GM21825 (cell line): Measurements from ENCODE around the gene RRN3.
"Not testable (repeated sequence)": the region's sequence is repeated elsewhere in the genome, so short reads cannot be mapped to it uniquely, and the experiment has no call there.

ENCODE experiments used
- ATAC-seq: cut with Tn5 transposase; IDR thresholded peaks from one replicate; pipeline ENCODE4 v1.9.1; 2021; ENCODE audit warnings: mild to moderate bottlenecking, moderate library complexity; ENCODE audit not compliant: unreplicated experiment

RRN3 gene

GRCh38 chr16:15052747-15053476 is 41.2 kb downstream of the RRN3 start:
- ATAC-seq: no peak

DNA sequence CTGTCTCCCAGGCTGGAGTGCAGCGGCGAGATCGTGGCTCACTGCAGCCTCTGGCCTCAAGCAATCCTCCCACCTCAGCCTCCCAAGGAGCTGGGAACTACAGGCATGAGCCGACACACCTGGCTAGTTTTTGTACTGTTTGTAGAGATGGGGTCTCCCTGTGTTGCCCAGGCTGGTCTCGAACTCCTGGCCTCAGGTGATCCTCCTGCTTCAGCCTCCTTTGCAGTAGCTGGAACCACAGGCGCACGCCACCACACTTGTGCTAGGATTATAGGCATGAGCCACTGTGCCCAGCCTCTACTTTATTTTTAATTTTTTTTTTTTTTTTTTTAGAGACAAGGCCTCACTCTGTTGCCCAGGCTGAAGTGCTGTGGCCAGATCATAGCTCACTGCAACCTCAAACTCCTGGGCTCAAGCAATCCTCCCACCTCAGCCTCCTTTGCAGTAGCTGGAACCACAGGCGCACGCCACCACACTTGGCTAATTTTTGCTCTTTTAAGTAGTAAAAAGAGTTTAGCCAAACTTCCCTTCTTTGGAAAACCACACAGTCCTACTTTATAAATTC is 42.6 kb downstream of the RRN3 start:
- no peak for ATAC-seq

DNA sequence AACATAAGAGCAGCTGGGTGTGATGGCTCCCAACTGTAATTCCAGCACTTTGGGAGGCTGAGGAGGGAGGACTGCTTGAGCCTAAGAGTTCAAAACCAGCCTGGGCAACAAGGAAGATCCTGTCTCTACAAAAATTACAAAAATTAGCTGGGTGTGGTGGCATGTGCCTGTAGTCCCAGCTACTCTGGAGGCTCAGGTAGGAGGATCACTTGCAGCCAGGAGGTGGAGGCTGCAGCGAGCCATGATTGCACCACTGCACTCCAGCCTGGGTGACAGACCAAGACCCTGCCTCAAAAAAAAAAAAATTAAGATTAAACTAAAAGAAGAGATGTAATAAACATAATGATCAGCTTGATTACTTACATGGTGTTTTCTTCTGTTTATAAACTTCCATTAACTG is 43.6 kb downstream of the RRN3 start:
- ATAC-seq: not testable (repeated sequence)

DNA sequence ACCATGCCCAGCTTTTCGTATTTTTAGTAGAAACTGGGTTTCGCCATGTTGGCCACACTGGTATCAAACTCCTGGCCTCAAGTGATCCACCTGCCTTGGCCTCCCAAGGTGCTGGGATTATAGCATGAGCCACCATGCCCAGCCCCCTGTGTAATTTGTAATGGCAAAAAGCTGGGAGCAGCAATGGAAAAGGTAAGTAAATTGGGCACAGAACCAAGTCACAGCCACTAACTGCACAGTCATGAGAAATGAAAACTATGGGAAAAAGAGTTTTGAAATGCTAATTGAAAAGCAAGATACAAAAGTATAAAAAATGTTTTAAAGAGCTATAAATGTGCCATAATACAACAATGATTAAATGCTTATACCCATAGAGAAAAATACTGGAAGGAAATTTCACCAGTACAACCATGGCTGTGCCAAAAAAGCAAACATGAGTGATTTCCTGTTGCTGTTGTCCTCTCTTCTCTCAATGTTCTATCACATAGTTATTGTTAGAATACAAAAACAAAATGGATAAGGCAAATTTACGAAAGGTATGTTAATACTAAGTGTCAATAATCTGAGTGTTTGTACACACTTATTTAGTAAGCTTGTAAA is 44.4 kb downstream of the RRN3 start:
- ATAC-seq: no peak

- no peak for ATAC-seq
Measured at GRCh38 chr16:15046692-15047376, 47.2 kb downstream of the RRN3 start.

DNA sequence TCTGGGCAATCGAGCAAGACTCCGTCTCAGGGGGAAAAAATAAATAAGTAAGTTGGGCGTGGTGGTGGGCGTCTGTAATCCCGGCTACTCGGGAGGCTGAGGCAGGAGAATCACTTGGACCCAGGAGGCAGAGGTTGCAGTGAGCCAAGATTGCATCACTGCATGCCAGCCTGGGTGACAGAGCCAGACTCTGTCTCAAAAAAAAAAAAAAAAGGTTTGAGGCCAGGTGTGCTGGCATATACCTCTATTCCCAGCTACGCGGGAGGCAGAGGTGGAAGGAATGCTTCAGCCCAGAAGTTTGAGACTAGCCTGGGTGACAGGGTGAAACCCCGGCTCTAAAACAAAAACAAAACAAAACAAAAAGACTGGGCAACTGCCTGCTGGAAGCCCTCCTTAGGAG is 48.8 kb downstream of the RRN3 start:
- not testable (repeated sequence) for ATAC-seq

GRCh38 chr16:15044286-15044685 is 49.8 kb downstream of the RRN3 start:
- no peak for ATAC-seq

DNA sequence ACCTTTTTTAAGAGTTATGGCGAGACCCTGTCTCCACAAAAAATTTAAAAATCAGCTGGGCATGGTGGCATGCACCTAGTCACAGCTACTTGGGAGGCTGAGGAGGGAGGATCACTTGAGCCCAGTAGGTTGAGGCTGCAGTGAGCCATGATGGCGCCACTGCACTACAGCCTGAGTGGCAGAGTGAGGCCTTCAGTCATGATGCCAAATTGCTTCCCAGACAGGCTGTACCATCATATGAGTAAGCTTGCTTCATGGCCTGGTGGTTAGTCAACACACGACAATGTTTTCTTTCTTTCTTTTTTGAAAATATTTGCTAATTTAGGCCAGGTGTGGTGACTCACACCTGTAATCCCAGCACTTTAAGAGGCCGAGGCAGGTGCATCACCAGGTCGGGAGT is 50.7 kb downstream of the RRN3 start:
- ATAC-seq: no peak

- no peak for ATAC-seq
Measured at GRCh38 chr16:15041271-15042004, 52.6 kb downstream of the RRN3 start.

- no peak for ATAC-seq
Measured at GRCh38 chr16:15038689-15039088, 55.4 kb downstream of the RRN3 start.

DNA sequence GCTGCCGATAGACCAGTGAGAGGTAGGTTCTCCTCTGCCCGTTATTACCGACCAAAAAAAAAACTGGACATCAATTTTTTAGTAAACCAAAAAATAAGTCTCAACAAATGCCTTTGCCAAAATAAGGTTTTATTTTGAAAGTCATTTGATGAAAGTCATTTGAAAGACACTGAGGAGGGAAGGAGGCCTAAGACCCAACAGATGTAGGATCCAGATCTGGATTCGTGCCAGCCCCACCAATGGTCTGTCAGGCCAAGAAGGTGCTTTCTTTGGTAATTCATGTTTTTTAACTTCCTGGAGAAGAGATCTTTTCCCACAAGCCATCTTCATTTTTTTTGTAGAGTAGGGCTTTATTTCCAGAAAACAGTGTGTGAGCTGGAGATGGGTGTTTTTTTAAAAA is 56.3 kb downstream of the RRN3 start:
- ATAC-seq: no peak

DNA sequence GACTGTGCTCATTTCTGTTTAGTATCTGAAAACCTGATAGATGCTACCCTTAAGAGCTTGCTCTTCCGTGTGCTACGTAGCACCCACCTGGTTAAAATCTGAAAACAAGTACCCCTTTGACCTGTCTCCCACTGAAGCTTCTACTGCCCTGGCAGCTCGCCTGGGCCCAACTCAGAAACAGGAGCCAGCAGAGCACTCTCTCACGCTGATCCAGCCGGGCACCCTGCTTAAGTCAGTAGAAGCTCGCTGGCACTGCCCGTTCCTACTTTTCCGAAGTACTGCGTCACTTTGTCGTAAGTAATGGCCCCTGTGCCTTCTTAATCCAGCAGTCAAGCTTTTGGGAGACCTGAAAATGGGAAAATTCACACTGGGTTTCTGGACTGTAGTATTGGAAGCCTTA is 57.1 kb downstream of the RRN3 start:
- ATAC-seq: no peak

- no peak for ATAC-seq
Measured at GRCh38 chr16:15035163-15035729, 58.8 kb downstream of the RRN3 start.

GRCh38 chr16:15034266-15035162 is 59.6 kb downstream of the RRN3 start:
- ATAC-seq: no peak

DNA sequence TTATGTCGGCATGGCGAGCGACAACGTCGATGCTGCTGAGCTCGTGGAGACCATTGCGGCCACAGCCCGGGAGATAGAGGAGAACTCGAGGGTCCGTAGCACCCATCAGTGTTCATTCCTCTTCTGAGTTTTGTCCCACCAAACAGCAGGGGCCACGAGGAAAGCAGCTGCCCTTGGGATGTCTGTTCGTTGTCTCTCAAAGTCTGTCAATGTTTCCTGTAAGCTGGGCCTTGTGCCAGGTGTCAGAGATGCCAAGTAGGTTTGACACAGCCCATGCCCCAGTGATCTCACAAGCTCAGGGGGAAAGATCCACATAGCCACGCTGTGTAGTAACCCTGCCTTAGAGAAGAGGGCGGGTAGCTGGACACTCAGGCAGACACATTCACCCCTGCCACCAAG is 60.8 kb downstream of the RRN3 start:
- ATAC-seq: no peak

GRCh38 chr16:15032547-15033308 is 61.3 kb downstream of the RRN3 start:
- ATAC-seq: no peak

GRCh38 chr16:15031586-15031985 is 62.5 kb downstream of the RRN3 start:
- no peak for ATAC-seq

GRCh38 chr16:15031179-15031578 is 62.9 kb downstream of the RRN3 start:
- no peak for ATAC-seq

DNA sequence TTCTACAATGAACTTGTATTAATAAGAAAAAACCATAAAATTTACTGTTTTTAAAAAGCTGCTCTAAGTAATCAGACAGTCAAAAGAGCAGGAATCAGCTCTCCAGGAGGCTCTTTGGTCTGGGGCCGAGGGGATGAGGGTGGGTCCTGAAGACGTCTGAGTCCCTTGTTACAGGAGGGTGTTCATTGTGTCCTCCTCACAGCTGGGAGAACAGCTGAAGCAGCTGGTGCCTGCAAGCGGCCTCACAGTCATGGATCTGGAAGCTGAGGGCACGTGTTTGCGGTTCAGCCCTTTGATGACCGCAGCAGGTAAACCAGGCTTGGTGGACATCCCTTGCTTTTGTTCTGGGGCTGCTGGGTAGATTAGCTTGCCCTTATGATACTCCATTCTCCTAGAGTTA is 64.3 kb downstream of the RRN3 start:
- not testable (repeated sequence) for ATAC-seq
